Upper lobe of right lung (tissue), 1 donor: ENCODE results near the gene PPME1. TPM values are rescaled to one million over a fixed set of nuclear protein-coding genes. Genes with fewer than 3 reads are reported as not detected.

Experiments used
- ATAC-seq: fragments of 200-7000 bp; cut with Tn5 transposase; one replicate; pipeline ENCODE4 v1.9.1; 2020; ENCODE audit warnings: mild to moderate bottlenecking, moderate library complexity
- DNase-seq: peaks from one replicate; pipeline ENCODE4 v3.0.0-alpha.2; 2020
- H3K27ac ChIP-seq: fragments of 200-600 bp; one replicate; pipeline ENCODE4 v1.8.0; 2022
- H3K27me3 ChIP-seq: fragments of 200-600 bp; one replicate; pipeline ENCODE4 v1.8.0; 2022; ENCODE audit warnings: mild to moderate bottlenecking
- H3K36me3 ChIP-seq: fragments of 200-600 bp; one replicate; pipeline ENCODE4 v1.8.0; 2022
- H3K4me1 ChIP-seq: fragments of 200-600 bp; one replicate; pipeline ENCODE4 v1.8.0; 2022
- H3K4me3 ChIP-seq: fragments of 200-600 bp; one replicate; pipeline ENCODE4 v1.8.0; 2022; ENCODE audit warnings: mild to moderate bottlenecking
- H3K9me3 ChIP-seq: fragments of 200-600 bp; one replicate; pipeline ENCODE4 v1.8.0; 2022
- intact Hi-C: fragments of 100-400 bp; cut with DNase I; formaldehyde crosslinking; loops from one replicate; pipeline ENCODE4 v1.11.0; 2022
- total RNA-seq: library from RNA; stranded (reverse); fragmentation: NEBNext Ultra II Directional; extraction: Animal tissue kit (Norgen Biotek cat#: 25700); gene quantifications from one replicate; pipeline ENCODE4 v1.2.1, GENCODE V29; 2021
- TF ChIP-seq, protein P1 (sequence below): fragments of 200-600 bp; IDR thresholded peaks from one replicate; pipeline ENCODE4 v1.8.0; 2022; ENCODE audit warnings: antibody characterized with exemption
- donor health status: DM: no; HTN: yes; CAD: no; lungs with severe emphysema.

Gene PPME1
- total RNA-seq, 1 donor from 2014 or later: 32.0 TPM

DNA sequence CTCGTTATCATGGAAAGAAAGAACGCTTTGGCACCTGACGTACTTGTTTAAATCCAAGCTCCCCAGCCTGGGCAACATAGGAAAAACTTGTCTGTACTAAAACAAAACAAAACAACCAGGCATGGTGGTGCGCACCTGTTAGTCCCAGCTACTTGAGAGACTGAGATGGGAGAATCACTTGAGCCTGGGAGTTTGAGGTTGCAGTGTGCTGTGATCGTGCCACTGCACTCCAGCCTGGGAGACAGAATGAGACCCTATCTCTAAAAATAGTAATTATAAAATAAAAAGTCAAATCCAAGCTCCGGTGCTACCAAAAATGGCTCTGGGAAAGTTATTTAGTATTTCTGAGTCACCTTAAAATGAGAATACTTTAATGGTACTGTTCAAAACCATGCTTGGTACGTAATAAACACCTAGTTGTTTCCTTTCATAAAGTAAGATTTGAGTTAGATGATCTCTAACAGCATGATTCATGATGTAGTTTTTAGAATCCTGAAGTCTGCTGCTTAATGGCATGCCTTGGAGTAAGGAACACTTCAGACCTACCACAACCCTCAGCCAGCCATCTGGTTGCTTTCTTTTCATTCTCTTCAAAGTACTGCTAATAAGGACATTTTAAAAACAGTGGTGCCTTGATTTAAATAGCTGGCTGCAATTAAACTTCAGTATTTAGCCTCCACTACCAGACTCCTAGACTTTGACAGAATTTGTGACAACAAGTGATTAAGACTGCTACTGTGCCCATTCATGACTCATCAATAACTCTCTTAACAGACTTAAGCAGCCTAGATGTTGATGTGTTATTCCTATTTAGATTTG, 8.4 kb downstream of the PPME1 start:
- intact Hi-C loops: no loop called here

DNA sequence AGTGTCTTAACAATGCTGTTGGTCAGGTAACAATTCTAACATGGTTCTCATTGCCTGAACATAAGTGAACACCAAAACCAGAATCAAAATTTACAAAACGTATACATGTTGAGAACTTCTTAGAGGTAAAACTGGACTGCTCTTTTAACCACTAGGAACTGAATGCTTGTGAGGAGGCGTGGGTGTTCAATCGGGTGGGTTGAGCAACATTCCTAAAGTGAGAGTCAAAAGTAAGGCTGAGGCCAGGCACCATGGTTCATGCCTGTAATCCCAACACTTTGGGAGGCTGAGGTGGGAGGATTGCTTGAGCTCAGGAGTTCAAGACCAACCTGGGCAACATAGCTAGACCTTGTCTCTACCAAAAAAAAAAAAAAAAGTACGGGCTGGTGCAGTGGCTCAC, 11.5 kb downstream of the PPME1 start:
- TF ChIP-seq, protein P1, sequence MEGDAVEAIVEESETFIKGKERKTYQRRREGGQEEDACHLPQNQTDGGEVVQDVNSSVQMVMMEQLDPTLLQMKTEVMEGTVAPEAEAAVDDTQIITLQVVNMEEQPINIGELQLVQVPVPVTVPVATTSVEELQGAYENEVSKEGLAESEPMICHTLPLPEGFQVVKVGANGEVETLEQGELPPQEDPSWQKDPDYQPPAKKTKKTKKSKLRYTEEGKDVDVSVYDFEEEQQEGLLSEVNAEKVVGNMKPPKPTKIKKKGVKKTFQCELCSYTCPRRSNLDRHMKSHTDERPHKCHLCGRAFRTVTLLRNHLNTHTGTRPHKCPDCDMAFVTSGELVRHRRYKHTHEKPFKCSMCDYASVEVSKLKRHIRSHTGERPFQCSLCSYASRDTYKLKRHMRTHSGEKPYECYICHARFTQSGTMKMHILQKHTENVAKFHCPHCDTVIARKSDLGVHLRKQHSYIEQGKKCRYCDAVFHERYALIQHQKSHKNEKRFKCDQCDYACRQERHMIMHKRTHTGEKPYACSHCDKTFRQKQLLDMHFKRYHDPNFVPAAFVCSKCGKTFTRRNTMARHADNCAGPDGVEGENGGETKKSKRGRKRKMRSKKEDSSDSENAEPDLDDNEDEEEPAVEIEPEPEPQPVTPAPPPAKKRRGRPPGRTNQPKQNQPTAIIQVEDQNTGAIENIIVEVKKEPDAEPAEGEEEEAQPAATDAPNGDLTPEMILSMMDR: no peak
- Histone ChIP-seq H3K4me3 (no peak overlapping the region), H3K36me3 (no peaks in the 10 kb centered on the region), H3K4me1 (no peaks in the 10 kb centered on the region), H3K27me3 (no peaks in the 10 kb centered on the region), H3K27ac (no peak overlapping the region), H3K9me3 (no peaks in the 10 kb centered on the region)
- no peak for ATAC-seq
- intact Hi-C loops: no loop called here
- no peak for DNase-seq

More for the DNA sequence above, 8.4 kb downstream of the PPME1 start:
- Histone ChIP-seq H3K27ac (no peak overlapping the region), H3K4me3 (no peak overlapping the region), H3K9me3 (no peaks in the 10 kb centered on the region), H3K4me1 (no peaks in the 10 kb centered on the region), H3K27me3 (no peaks in the 10 kb centered on the region), H3K36me3 (no peaks in the 10 kb centered on the region)
- DNase-seq (no peak), ATAC-seq (no peak)
- TF ChIP-seq, protein P1: no peak

DNA sequence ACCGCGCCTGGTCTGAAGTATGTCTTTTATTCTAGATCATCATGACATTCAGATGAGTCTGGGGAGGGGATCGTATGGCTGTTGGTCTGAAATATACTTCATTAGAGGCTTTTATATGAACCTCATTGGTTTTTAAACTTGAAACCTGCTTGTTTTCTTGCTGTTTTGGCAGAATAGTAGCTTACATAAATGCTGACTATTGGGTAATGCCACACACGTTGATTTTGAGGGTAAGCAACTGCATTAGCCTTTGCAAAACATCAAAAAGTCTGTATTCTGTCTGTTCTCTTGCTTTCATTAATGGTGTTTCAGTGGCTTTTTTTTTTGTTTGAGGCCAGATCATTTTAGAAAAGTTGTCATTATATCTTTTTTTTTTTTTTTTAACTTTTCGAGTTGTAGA, 14.2 kb downstream of the PPME1 start:
- Histone ChIP-seq H3K27ac (no peak overlapping the region), H3K4me3 (no peak overlapping the region), H3K36me3 (no peaks in the 10 kb centered on the region), H3K4me1 (no peaks in the 10 kb centered on the region), H3K27me3 (no peaks in the 10 kb centered on the region), H3K9me3 (no peaks in the 10 kb centered on the region)
- intact Hi-C loops: no loop called here
- TF ChIP-seq, protein P1: no peak
- no peak for DNase-seq
- no peak for ATAC-seq

DNA sequence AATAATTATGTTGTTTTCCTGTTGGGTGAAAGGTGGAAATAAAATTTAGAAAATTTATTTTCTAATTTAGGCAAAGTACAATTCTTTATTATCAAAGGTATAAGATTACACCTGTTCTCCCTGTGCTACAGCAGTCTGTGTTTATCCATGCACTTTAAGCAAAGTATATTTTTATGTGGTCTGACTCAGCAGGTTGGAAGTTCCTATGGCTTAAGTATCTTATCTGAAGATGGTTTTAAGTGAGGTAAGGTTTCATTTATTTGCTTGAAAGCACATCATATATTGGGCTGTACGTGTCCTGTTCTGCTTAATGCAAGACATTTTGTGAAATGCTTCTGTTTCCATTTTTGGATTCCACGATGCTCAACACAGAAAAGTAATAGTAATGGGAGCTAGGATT, 14.6 kb downstream of the PPME1 start:
- no peak overlapping the region for H3K27ac ChIP-seq
- intact Hi-C loops: no loop called here
- no peaks in the 10 kb centered on the region for H3K36me3 ChIP-seq
- H3K27me3 ChIP-seq: no peaks in the 10 kb centered on the region
- ATAC-seq (no peak), DNase-seq (no peak)
- TF ChIP-seq, protein P1: no peak
- H3K9me3 ChIP-seq: no peaks in the 10 kb centered on the region
- no peaks in the 10 kb centered on the region for H3K4me1 ChIP-seq
- no peak overlapping the region for H3K4me3 ChIP-seq

DNA sequence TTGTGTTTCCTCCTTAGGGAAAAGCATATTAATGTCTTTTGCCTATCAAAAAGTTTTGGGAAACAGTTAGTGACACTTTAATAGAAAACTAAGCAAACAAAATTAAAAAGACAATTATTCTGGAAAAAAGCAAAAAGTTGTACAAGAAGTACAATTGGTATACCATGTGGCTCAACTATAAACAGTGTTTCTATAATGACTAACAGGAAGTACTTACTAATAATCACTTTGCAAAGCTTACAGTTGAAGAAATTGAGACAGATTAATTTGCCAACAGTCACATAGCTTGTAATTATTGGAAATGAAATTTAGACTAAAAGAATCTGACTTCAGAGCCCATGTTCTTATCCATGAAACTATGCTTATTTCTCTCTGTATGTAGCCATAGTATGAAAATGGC, 24.7 kb downstream of the PPME1 start:
- H3K36me3 ChIP-seq: no peaks in the 10 kb centered on the region

More for the DNA sequence above, 24.7 kb downstream of the PPME1 start:
- Histone ChIP-seq H3K4me1 (no peaks in the 10 kb centered on the region), H3K27me3 (no peaks in the 10 kb centered on the region), H3K27ac (no peak overlapping the region), H3K4me3 (no peak overlapping the region), H3K9me3 (no peaks in the 10 kb centered on the region)
- DNase-seq (no peak), ATAC-seq (no peak)
- intact Hi-C loops: no loop called here
- TF ChIP-seq, protein P1: no peak
